Measurements from ENCODE around the gene TMEM131L. TPM values are rescaled to one million over a fixed set of nuclear protein-coding genes. Genes with fewer than 3 reads are reported as not detected.
A peak's percentile ranks its signal among the peaks of the same experiment; 100 is the strongest.

Gene TMEM131L
- polyA plus RNA-seq, 1 experiment = 6.0 TPM

- DNase-seq (ENCODE audit: low read depth) = no peak
- ChIA-PET CTCF (no interaction called here), POLR2A (no interaction called here)
- no peak overlapping the region for H3K4me3 ChIP-seq (ENCODE audit: low read depth, low read length)
- H3K27me3 ChIP-seq (ENCODE audit: control insufficient read depth, insufficient read depth, low read length) = no peaks in the 10 kb centered on the region
- no peak for TF ChIP-seq CTCF (IDR thresholded peaks at IDR 0.05; ENCODE audit: insufficient read depth, low read depth, low read length)
- H3K36me3 ChIP-seq (ENCODE audit: control insufficient read depth, insufficient read depth, low read length) = no peaks in the 10 kb centered on the region
Measured at GRCh38 chr4:153616006-153616555, 149.9 kb downstream of the TMEM131L start.

- ChIA-PET POLR2A (no interaction called here), CTCF (interaction anchor here (1.2 kb wide), 2 partner anchors 16 to 473 kb away, joined by 3 to 4 read pairs; no protein-coding TSS in a partner anchor)
- no peak for DNase-seq (ENCODE audit: low read depth)
- H3K36me3 ChIP-seq (ENCODE audit: control insufficient read depth, insufficient read depth, low read length) = peaks cover 2% of the 10 kb centered on the region; the same call in 1 of the 2 replicates
- no peaks in the 10 kb centered on the region for H3K27me3 ChIP-seq (ENCODE audit: control insufficient read depth, insufficient read depth, low read length)
- TF ChIP-seq CTCF (IDR thresholded peaks at IDR 0.05; ENCODE audit: insufficient read depth, low read depth, low read length) = no peak
- no peak overlapping the region for H3K4me3 ChIP-seq (ENCODE audit: low read depth, low read length)
Measured at GRCh38 chr4:153618833-153619232, 152.7 kb downstream of the TMEM131L start.

- Histone ChIP-seq H3K27me3 (ENCODE audit: control insufficient read depth, insufficient read depth, low read length) (no peaks in the 10 kb centered on the region), H3K4me3 (ENCODE audit: low read depth, low read length) (no peak overlapping the region), H3K36me3 (ENCODE audit: control insufficient read depth, insufficient read depth, low read length) (peaks cover 5% of the 10 kb centered on the region; the same call in 1 of the 2 replicates)
- POLR2A ChIA-PET = interaction anchor here (0.6 kb wide), 1 partner anchor 172 kb away, joined by 4 read pairs; no protein-coding TSS in a partner anchor
- CTCF ChIA-PET = interaction anchor here (0.8 to 1.2 kb wide), 3 partner anchors 15 to 474 kb away, joined by 3 to 4 read pairs (median 3); no protein-coding TSS in a partner anchor
- DNase-seq (ENCODE audit: low read depth) = no peak
- no peak for TF ChIP-seq CTCF (IDR thresholded peaks at IDR 0.05; ENCODE audit: insufficient read depth, low read depth, low read length)
Measured at GRCh38 chr4:153619811-153620210, 153.7 kb downstream of the TMEM131L start.

- ChIA-PET CTCF (interaction anchor here (0.8 to 1.8 kb wide), 2 partner anchors 14 to 130 kb away, joined by 3 to 5 read pairs; no protein-coding TSS in a partner anchor), POLR2A (interaction anchor here (0.6 kb wide), 2 partner anchors 173 to 810 kb away, joined by 3 to 4 read pairs; no protein-coding TSS in a partner anchor)
- DNase-seq (ENCODE audit: low read depth) = peak; percentile 39
- no peaks in the 10 kb centered on the region for H3K27me3 ChIP-seq (ENCODE audit: control insufficient read depth, insufficient read depth, low read length)
- no peak for TF ChIP-seq CTCF (IDR thresholded peaks at IDR 0.05; ENCODE audit: insufficient read depth, low read depth, low read length)
- H3K36me3 ChIP-seq (ENCODE audit: control insufficient read depth, insufficient read depth, low read length) = peaks cover 6% of the 10 kb centered on the region
- H3K4me3 ChIP-seq (ENCODE audit: low read depth, low read length) = no peak overlapping the region
Measured at GRCh38 chr4:153620352-153620751, 154.2 kb downstream of the TMEM131L start.

GRCh38 chr4:153622093-153622492 is 155.9 kb downstream of the TMEM131L start:
- ChIA-PET POLR2A (no interaction called here), CTCF (interaction anchor here (0.7 to 1.8 kb wide), 4 partner anchors 12 to 934 kb away, joined by 3 to 5 read pairs (median 3); no protein-coding TSS in a partner anchor)
- Histone ChIP-seq H3K27me3 (ENCODE audit: control insufficient read depth, insufficient read depth, low read length) (no peaks in the 10 kb centered on the region), H3K4me3 (ENCODE audit: low read depth, low read length) (no peak overlapping the region), H3K36me3 (ENCODE audit: control insufficient read depth, insufficient read depth, low read length) (peaks cover 8% of the 10 kb centered on the region)
- no peak for TF ChIP-seq CTCF (IDR thresholded peaks at IDR 0.05; ENCODE audit: insufficient read depth, low read depth, low read length)
- no peak for DNase-seq (ENCODE audit: low read depth)
